Measurements from ENCODE around the gene DGKA. TPM values are rescaled to one million over a fixed set of nuclear protein-coding genes. Genes with fewer than 3 reads are reported as not detected.

Gene DGKA
- total RNA-seq, 1 donor from 2014 or later, result 140 TPM

DNA sequence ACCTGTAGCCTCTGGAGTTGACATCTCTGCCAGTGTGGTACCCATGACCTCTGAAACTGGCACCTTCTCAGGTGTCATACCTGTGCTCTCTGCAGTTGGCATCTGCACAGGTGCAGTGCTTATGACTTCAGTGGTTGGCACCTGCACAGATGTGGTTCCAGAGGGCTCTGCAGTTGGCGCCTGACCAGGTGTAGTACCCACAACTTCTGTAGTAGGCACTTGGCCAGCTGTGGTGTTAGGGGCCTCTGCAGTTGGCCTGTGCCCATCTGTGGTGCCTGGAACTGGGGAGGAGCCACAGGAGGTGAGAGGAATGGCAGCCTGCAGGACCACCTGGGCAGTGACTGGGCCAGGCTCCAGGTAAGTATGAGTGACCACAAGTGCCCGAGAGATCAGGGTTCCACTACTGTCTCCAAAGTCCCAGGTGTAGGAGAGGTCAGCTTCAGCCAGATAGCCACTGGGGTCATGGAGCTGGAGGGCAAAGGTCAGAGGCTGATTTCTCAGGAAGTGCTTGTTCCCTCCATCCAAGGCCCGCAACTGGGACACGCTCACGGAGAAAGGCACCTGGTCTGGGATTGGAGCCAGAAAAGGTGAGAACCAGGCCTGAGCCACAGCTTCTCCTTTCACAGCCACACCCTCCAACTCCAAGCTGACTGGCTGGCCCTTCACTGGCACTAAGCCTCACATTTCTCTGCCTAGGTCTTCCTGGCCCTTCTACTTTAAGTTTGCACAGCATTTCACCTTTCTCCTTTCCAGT lies 26.3 kb downstream of the DGKA start:
- Histone ChIP-seq H3K36me3 (peaks cover 0 to 21% of the 10 kb centered on the region in 2 donors), H3K27ac (no peak overlapping the region), H3K9me3 (no peaks in the 10 kb centered on the region), H3K4me3 (no peak overlapping the region), H3K27me3 (no peaks in the 10 kb centered on the region), H3K4me1 (peaks cover 10% of the 10 kb centered on the region)
- intact Hi-C loops (cut with DNase I), result no loop called here
- TF ChIP-seq POLR2AphosphoS5 (IDR thresholded peaks at IDR 0.05; ENCODE audit: insufficient read depth in 1 of 2, low read depth in 1 of 2) (no peak), POLR2A (IDR thresholded peaks at IDR 0.05) (no peak), CTCF (IDR thresholded peaks at IDR 0.05) (no peak)
- DNase-seq (ENCODE audit: extremely low spot score in 2 of 2), result no peak

GRCh38 chr12:55963760-55964159 lies 32.8 kb downstream of the DGKA start:
- intact Hi-C loops (cut with DNase I), result no loop called here
- Histone ChIP-seq H3K27me3 (no peaks in the 10 kb centered on the region), H3K36me3 (no peaks in the 10 kb centered on the region), H3K4me3 (no peak overlapping the region), H3K27ac (no peak overlapping the region), H3K4me1 (peaks cover 23% of the 10 kb centered on the region), H3K9me3 (no peaks in the 10 kb centered on the region)
- TF ChIP-seq POLR2AphosphoS5 (IDR thresholded peaks at IDR 0.05; ENCODE audit: insufficient read depth in 1 of 2, low read depth in 1 of 2) (no peak), POLR2A (IDR thresholded peaks at IDR 0.05) (no peak), CTCF (IDR thresholded peaks at IDR 0.05) (no peak)
- DNase-seq (ENCODE audit: extremely low spot score in 2 of 2), result no peak

DNA sequence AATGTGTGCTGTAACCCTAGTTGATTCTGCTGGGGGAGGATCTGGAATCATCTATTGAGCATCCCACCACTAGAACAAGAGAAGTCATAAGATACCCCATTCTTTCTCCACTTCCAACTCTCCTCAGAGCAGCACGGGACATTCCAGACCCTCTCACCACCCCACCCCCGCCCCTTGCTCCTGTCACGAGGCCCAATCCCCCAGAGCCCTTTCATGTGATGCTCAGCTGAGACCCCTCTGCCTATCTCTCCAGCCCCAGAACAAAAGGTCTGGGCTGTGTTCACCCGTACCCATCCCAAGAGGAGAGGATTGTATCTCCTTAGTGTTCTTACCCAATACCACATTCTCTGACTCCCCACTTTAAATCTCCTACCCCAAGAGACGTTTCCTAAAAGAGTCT lies 34.3 kb downstream of the DGKA start:
- H3K4me3 ChIP-seq, result no peak overlapping the region
- intact Hi-C loops (cut with DNase I), result no loop called here
- H3K36me3 ChIP-seq, result peaks cover 0 to 5% of the 10 kb centered on the region in 2 donors
- no peak overlapping the region for H3K27ac ChIP-seq
- no peaks in the 10 kb centered on the region for H3K27me3 ChIP-seq
- peaks cover 23% of the 10 kb centered on the region for H3K4me1 ChIP-seq
- DNase-seq (ENCODE audit: extremely low spot score in 2 of 2), result no peak
- TF ChIP-seq POLR2A (IDR thresholded peaks at IDR 0.05), result no peak
- no peak for TF ChIP-seq CTCF (IDR thresholded peaks at IDR 0.05)
- no peak for TF ChIP-seq POLR2AphosphoS5 (IDR thresholded peaks at IDR 0.05; ENCODE audit: insufficient read depth in 1 of 2, low read depth in 1 of 2)
- H3K9me3 ChIP-seq, result no peaks in the 10 kb centered on the region

DNA sequence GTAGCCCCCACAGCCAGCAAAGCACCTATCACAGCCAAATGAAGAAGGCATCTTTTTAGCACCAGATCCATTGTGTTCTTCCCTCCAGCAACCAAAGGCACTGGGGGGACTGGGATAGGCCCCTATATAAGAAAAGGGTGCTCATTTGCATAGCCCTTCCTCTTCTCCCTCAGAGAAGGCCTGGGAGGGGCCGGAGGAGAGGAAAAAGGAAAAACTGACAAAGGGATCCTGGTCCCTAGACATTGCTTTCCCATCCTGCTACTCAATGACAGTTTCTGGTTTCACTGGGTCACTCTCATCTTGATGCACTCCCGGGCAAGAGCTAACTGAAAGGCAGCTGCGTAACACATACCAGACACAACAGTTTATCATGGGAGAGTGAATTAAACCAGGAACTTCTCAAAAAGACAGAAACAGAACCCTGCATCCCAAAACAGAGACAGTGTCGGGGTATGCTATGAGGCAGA lies 35.0 kb downstream of the DGKA start, which contains the start of gene PMEL:
Gene PMEL (minus strand): TSS at position 102 of the 467 bp plus-strand sequence. CDS start 31 bp downstream, at position 71.
- Histone ChIP-seq H3K27ac (peak within 1 kb of the TSS; percentile 87), H3K4me3 (peak within 1 kb of the TSS; percentile 54 to 92), H3K27me3 (no peaks in the 10 kb centered on the region), H3K4me1 (peaks cover 23% of the 10 kb centered on the region), H3K9me3 (no peaks in the 10 kb centered on the region), H3K36me3 (peaks cover 0 to 5% of the 10 kb centered on the region in 2 donors)
- intact Hi-C loops (cut with DNase I), result no loop called here
- TF ChIP-seq POLR2A (IDR thresholded peaks at IDR 0.05) (no peak), POLR2AphosphoS5 (IDR thresholded peaks at IDR 0.05; ENCODE audit: insufficient read depth in 1 of 2, low read depth in 1 of 2) (no peak), CTCF (IDR thresholded peaks at IDR 0.05) (no peak)
- DNase-seq (ENCODE audit: extremely low spot score in 2 of 2), result no peak
